HEK293 (cell line): Measurements from ENCODE around the gene CAB39.
A peak's percentile ranks its signal among the peaks of the same experiment; 100 is the strongest.

Experiments
- CTCF ChIA-PET: fragments of 350-600 bp; formaldehyde crosslinking; extraction: SDS; loops from one replicate; lab custom pipeline; 2021; ENCODE audit warnings: antibody characterized with exemption; lab: Yijun Ruan, JAX
- POLR2A ChIA-PET: fragments of 300-600 bp; formaldehyde crosslinking; extraction: SDS; loops from one replicate; lab custom pipeline; 2020; ENCODE audit warnings: antibody characterized with exemption, inconsistent platforms; lab: Yijun Ruan, JAX
- H3K27ac ChIP-seq: fragments of 200-500 bp; sonication (Bioruptor generic); 2 replicates; pipeline ENCODE4 v1.5.1; 2014; ENCODE audit warnings: low read depth, low read length, control low read depth, inconsistent platforms; ENCODE audit errors: extremely low read depth
- H3K36me3 ChIP-seq, 2 experiments: fragments of 200-500 bp in 1 of 2; sonication (Bioruptor generic) in 1 of 2; 1 replicate in 1 of 2; 2 replicates in 1 of 2; pipeline ENCODE4 v1.5.1; 2014 to 2017; ENCODE audit warnings: inconsistent platforms in 2 of 2, low read length in 2 of 2; ENCODE audit not compliant: control insufficient read depth in 2 of 2, insufficient read depth in 1 of 2
- H3K4me1 ChIP-seq: fragments of 200-500 bp; sonication (Bioruptor generic); 2 replicates; pipeline ENCODE4 v1.5.1; 2014; ENCODE audit warnings: mild to moderate bottlenecking, low read length, inconsistent platforms; ENCODE audit not compliant: control insufficient read depth, insufficient read depth
- H3K4me3 ChIP-seq: 2 replicates; pipeline ENCODE4 v1.5.1; 2011; ENCODE audit warnings: low read depth, mild to moderate bottlenecking, control low read depth, low read length, moderate library complexity
- H3K9me3 ChIP-seq: fragments of 200-500 bp; sonication (Bioruptor generic); 2 replicates; pipeline ENCODE4 v1.5.1; 2014; ENCODE audit warnings: low read depth, low read length, inconsistent platforms; ENCODE audit not compliant: control insufficient read depth, insufficient read depth
- IKZF3 ChIP-seq: fragments of 450-650 bp; IDR thresholded peaks from 2 replicates; pipeline ENCODE4 v1.5.0; 2018; ENCODE audit warnings: missing biosample characterization, mild to moderate bottlenecking, missing genetic modification characterization, moderate library complexity
- SP7 ChIP-seq: fragments of 450-650 bp; formaldehyde crosslinking; IDR thresholded peaks from 2 replicates; pipeline ENCODE4 v1.5.1; 2016; ENCODE audit warnings: missing biosample characterization, missing genetic modification characterization
- ZBTB11 ChIP-seq: fragments of 450-650 bp; formaldehyde crosslinking; conservative IDR thresholded peaks from 2 replicates; pipeline ENCODE4 v1.5.1; 2016; ENCODE audit warnings: low read depth, missing biosample characterization, missing genetic modification characterization
- ZBTB17 ChIP-seq: fragments of 450-650 bp; formaldehyde crosslinking; IDR thresholded peaks from 2 replicates; pipeline ENCODE4 v1.5.1; 2016; ENCODE audit warnings: missing biosample characterization, missing genetic modification characterization
- ZBTB7A ChIP-seq: fragments of 450-650 bp; formaldehyde crosslinking; IDR thresholded peaks from 2 replicates; pipeline ENCODE4 v1.5.1; 2016; ENCODE audit warnings: low read depth, missing biosample characterization, missing genetic modification characterization
- ZNF366 ChIP-seq: fragments of 450-650 bp; formaldehyde crosslinking; conservative IDR thresholded peaks from 2 replicates; pipeline ENCODE4 v1.5.1; 2016; ENCODE audit warnings: missing biosample characterization, missing genetic modification characterization
- ZNF629 ChIP-seq: fragments of 450-650 bp; formaldehyde crosslinking; IDR thresholded peaks from 2 replicates; pipeline ENCODE4 v1.5.1; 2017; ENCODE audit warnings: missing biosample characterization, missing genetic modification characterization
- ZNF707 ChIP-seq: fragments of 450-650 bp; formaldehyde crosslinking; IDR thresholded peaks from 2 replicates; pipeline ENCODE4 v1.5.1; 2016; ENCODE audit warnings: missing biosample characterization, missing genetic modification characterization
- TF ChIP-seq, protein P1 (sequence below): fragments of 450-650 bp; formaldehyde crosslinking; IDR thresholded peaks from 2 replicates; pipeline ENCODE4 v1.5.1; 2016; ENCODE audit warnings: missing biosample characterization, missing genetic modification characterization
- TF ChIP-seq, protein P2 (sequence below): fragments of 450-650 bp; formaldehyde crosslinking; optimal IDR thresholded peaks from 2 replicates; pipeline ENCODE3; 2016; ENCODE audit warnings: missing biosample characterization, mild to moderate bottlenecking, missing genetic modification characterization
- TF ChIP-seq, protein P3 (sequence below): fragments of 450-650 bp; formaldehyde crosslinking; IDR thresholded peaks from 2 replicates; pipeline ENCODE4 v1.5.1; 2016; ENCODE audit warnings: missing biosample characterization, missing genetic modification characterization

Gene CAB39

DNA sequence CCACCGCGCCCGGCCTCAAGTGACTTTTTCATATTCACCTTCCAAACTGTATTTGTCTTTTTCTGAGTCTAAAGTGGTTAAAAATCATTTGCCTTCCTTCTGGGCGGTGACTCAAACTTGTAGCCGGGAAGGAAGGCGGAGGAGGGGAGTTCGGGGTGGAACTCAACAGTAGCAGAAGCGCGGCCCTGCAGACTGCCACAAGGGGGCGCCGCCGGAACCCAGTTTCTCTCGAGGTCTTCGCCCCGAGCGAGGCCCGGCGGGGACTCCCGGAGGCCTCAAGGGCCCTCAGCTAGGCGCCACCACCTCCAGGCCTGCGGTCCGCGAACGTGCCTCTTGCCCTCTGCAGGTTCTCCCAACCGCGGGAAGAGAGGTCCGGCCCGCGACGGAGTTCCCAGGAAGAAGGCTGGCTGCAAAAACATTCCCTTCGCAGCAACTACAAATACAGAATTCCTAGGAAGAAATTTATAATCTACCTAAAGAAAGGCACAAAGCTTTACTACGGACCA, 135.3 kb downstream of the CAB39 start (continued):
- TF ChIP-seq, protein P1, sequence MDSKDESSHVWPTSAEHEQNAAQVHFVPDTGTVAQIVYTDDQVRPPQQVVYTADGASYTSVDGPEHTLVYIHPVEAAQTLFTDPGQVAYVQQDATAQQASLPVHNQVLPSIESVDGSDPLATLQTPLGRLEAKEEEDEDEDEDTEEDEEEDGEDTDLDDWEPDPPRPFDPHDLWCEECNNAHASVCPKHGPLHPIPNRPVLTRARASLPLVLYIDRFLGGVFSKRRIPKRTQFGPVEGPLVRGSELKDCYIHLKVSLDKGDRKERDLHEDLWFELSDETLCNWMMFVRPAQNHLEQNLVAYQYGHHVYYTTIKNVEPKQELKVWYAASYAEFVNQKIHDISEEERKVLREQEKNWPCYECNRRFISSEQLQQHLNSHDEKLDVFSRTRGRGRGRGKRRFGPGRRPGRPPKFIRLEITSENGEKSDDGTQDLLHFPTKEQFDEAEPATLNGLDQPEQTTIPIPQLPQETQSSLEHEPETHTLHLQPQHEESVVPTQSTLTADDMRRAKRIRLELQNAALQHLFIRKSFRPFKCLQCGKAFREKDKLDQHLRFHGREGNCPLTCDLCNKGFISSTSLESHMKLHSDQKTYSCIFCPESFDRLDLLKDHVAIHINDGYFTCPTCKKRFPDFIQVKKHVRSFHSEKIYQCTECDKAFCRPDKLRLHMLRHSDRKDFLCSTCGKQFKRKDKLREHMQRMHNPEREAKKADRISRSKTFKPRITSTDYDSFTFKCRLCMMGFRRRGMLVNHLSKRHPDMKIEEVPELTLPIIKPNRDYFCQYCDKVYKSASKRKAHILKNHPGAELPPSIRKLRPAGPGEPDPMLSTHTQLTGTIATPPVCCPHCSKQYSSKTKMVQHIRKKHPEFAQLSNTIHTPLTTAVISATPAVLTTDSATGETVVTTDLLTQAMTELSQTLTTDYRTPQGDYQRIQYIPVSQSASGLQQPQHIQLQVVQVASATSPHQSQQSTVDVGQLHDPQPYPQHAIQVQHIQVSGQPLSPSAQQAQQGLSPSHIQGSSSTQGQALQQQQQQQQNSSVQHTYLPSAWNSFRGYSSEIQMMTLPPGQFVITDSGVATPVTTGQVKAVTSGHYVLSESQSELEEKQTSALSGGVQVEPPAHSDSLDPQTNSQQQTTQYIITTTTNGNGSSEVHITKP, result 0 out of 2 replicates have a peak, but pooled peaks have one; percentile 12
- TF ChIP-seq ZBTB11 (tag by site-specific recombination) (0 out of 2 replicates have a peak, but pooled peaks have one; percentile 26), ZNF707 (tag by site-specific recombination) (no peak), SP7 (tag by site-specific recombination) (peak; percentile 31; the same call in 1 of the 2 replicates), ZBTB17 (tag by site-specific recombination) (0 out of 2 replicates have a peak, but pooled peaks have one; percentile 18), ZNF629 (tag by site-specific recombination) (0 out of 2 replicates have a peak, but pooled peaks have one; percentile 25), IKZF3 (tag by site-specific recombination) (0 out of 2 replicates have a peak, but pooled peaks have one; percentile 21), ZNF366 (tag by site-specific recombination) (no peak)
- TF ChIP-seq, protein P2, sequence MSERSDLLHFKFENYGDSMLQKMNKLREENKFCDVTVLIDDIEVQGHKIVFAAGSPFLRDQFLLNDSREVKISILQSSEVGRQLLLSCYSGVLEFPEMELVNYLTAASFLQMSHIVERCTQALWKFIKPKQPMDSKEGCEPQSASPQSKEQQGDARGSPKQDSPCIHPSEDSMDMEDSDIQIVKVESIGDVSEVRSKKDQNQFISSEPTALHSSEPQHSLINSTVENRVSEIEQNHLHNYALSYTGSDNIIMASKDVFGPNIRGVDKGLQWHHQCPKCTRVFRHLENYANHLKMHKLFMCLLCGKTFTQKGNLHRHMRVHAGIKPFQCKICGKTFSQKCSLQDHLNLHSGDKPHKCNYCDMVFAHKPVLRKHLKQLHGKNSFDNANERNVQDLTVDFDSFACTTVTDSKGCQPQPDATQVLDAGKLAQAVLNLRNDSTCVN (tag by site-specific recombination), result peak; percentile 29

- ChIA-PET POLR2A (interaction anchor here (1.4 kb wide), 1 partner anchor 15 kb away, joined by 3 read pairs; the partner anchor contains the start of gene ITM2C), CTCF (interaction anchor here (0.6 to 5.4 kb wide), 8 partner anchors 8 to 164 kb away, joined by 3 to 35 read pairs (median 4); no protein-coding TSS in a partner anchor)
- no peak overlapping the region for H3K4me3 ChIP-seq
- H3K4me1 ChIP-seq, result peaks cover 4% of the 10 kb centered on the region
- TF ChIP-seq, protein P3, sequence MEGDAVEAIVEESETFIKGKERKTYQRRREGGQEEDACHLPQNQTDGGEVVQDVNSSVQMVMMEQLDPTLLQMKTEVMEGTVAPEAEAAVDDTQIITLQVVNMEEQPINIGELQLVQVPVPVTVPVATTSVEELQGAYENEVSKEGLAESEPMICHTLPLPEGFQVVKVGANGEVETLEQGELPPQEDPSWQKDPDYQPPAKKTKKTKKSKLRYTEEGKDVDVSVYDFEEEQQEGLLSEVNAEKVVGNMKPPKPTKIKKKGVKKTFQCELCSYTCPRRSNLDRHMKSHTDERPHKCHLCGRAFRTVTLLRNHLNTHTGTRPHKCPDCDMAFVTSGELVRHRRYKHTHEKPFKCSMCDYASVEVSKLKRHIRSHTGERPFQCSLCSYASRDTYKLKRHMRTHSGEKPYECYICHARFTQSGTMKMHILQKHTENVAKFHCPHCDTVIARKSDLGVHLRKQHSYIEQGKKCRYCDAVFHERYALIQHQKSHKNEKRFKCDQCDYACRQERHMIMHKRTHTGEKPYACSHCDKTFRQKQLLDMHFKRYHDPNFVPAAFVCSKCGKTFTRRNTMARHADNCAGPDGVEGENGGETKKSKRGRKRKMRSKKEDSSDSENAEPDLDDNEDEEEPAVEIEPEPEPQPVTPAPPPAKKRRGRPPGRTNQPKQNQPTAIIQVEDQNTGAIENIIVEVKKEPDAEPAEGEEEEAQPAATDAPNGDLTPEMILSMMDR (tag by site-specific recombination), result peak; percentile 48; the same call in 1 of the 2 replicates
- no peak for TF ChIP-seq ZBTB7A (tag by site-specific recombination)
- H3K36me3 ChIP-seq, result no peaks in the 10 kb centered on the region
- no peak overlapping the region for H3K27ac ChIP-seq
- no peaks in the 10 kb centered on the region; the same call in 1 of the 2 replicates for H3K9me3 ChIP-seq
Observed at GRCh38 chr2:230849633-230850357, 137.2 kb downstream of the CAB39 start.
